Mammary epithelial cell (primary cell): ENCODE data around the gene EVA1A.

Experiments used
- CTCF ChIP-seq, 2 donors: IDR thresholded peaks in 1 of 2; conservative IDR thresholded peaks in 1 of 2; 2 replicates each; pipeline ENCODE4 v1.5.1; 2011 to 2012; ENCODE audit warnings: inconsistent platforms in 2 of 2, low read length in 2 of 2, mild to moderate bottlenecking in 2 of 2, control low read depth in 1 of 2, low read depth in 1 of 2; ENCODE audit not compliant: insufficient read depth in 1 of 2; ENCODE audit errors: extremely low read depth in 1 of 2
- EZH2 ChIP-seq: IDR thresholded peaks from 2 replicates; pipeline ENCODE4 v1.6.1; 2012; ENCODE audit warnings: low read length, inconsistent platforms, borderline replicate concordance

- TF ChIP-seq EZH2 (no peak), CTCF (conservative IDR thresholded peaks at IDR 0.05 in 1 of 2, IDR thresholded peaks at IDR 0.05 in 1 of 2; ENCODE audit: extremely low read depth in 1 of 2, insufficient read depth in 1 of 2, low read depth in 1 of 2, low read length in 2 of 2) (no peak)
Measured at GRCh38 chr2:75513616-75514170, 47.0 kb downstream of the EVA1A start.
